Sigmoid colon (tissue), 4 donors: ENCODE measurements around the gene HDAC9.

Source experiments
- CTCF ChIP-seq, 4 experiments: fragments of 450-650 bp in 3 of 4; fragments of 200-600 bp in 1 of 4; IDR thresholded peaks; one replicate each; pipeline ENCODE4 v1.5.1; 2016 to 2019; ENCODE audit warnings: antibody characterized with exemption in 4 of 4, mild to moderate bottlenecking in 3 of 4, moderate library complexity in 2 of 4
- POLR2A ChIP-seq, 2 donors: fragments of 450-650 bp; IDR thresholded peaks; one replicate each; pipeline ENCODE4 v1.6.1; 2016; ENCODE audit warnings: antibody characterized with exemption in 2 of 2, mild to moderate bottlenecking in 2 of 2, moderate library complexity in 2 of 2
- POLR2AphosphoS5 ChIP-seq, 4 donors: sonication (generic); formaldehyde crosslinking; IDR thresholded peaks; one replicate each; pipeline ENCODE4 v1.6.1; 2017; ENCODE audit warnings: antibody characterized with exemption in 4 of 4

- TF ChIP-seq POLR2A (IDR thresholded peaks at IDR 0.05) (no peak), POLR2AphosphoS5 (IDR thresholded peaks at IDR 0.05) (no peak), CTCF (IDR thresholded peaks at IDR 0.05) (no peak)
Observed at GRCh38 chr7:18755793-18756192, 260.2 kb downstream of the HDAC9 start.
